CD4-positive, alpha-beta memory T cell (primary cell): ENCODE data around the gene SRMS. TPM values are rescaled to one million over a fixed set of nuclear protein-coding genes. Genes with fewer than 3 reads are reported as not detected.

ENCODE experiments used
- CTCF ChIA-PET: fragments of 350-600 bp; sonication (Branson Sonifier 250); formaldehyde crosslinking; loops from one replicate; lab custom pipeline; 2021; ENCODE audit warnings: inconsistent platforms; ENCODE audit not compliant: partially characterized antibody; lab: Charles Lee
- POLR2A ChIA-PET: fragments of 350-600 bp; sonication (Branson Sonifier 250); formaldehyde crosslinking; loops from one replicate; lab custom pipeline; 2021; ENCODE audit not compliant: partially characterized antibody; lab: Charles Lee
- DNase-seq, 5 donors: peaks; one replicate each; pipeline versions ENCODE4 v3.0.0 to v3.0.0-alpha.2; 2020 to 2022; ENCODE audit warnings: mixed read lengths in 1 of 5
- H3K27ac ChIP-seq: one replicate; pipeline ENCODE4 v1.7.0; 2013; ENCODE audit warnings: low read depth, low read length
- H3K27me3 ChIP-seq: 2 replicates; pipeline ENCODE4 v1.7.0; 2013; ENCODE audit warnings: mild to moderate bottlenecking, low read length, moderate library complexity; ENCODE audit not compliant: insufficient read depth
- H3K36me3 ChIP-seq: 2 replicates; pipeline ENCODE4 v1.7.0; 2013; ENCODE audit warnings: mild to moderate bottlenecking, low read length, moderate library complexity; ENCODE audit not compliant: insufficient read depth
- H3K4me1 ChIP-seq: 2 replicates; pipeline ENCODE4 v1.7.0; 2013; ENCODE audit warnings: mild to moderate bottlenecking, low read length, moderate library complexity; ENCODE audit not compliant: insufficient read depth
- H3K4me3 ChIP-seq, 2 donors: one replicate each; pipeline ENCODE4 v1.7.0; 2013; ENCODE audit warnings: low read length in 2 of 2, mild to moderate bottlenecking in 1 of 2
- H3K9me3 ChIP-seq, 2 donors: one replicate each; pipeline ENCODE4 v1.7.0; 2013; ENCODE audit warnings: low read length in 2 of 2, control low read depth in 1 of 2; ENCODE audit not compliant: control insufficient read depth in 1 of 2
- H3K27ac Mint-ChIP-seq, 7 donors: one replicate each; pipeline ENCODE4 v1.8.0; 2020 to 2021; ENCODE audit warnings: mixed read lengths in 7 of 7, mild to moderate bottlenecking in 6 of 7, inconsistent platforms in 3 of 7, moderate library complexity in 3 of 7
- H3K27me3 Mint-ChIP-seq, 2 donors: one replicate each; pipeline ENCODE4 v1.8.0; 2020 to 2021; ENCODE audit warnings: mixed read lengths in 2 of 2
- H3K36me3 Mint-ChIP-seq, 2 donors: one replicate each; pipeline ENCODE4 v1.8.0; 2020 to 2021; ENCODE audit warnings: mixed read lengths in 2 of 2, inconsistent platforms in 1 of 2, mild to moderate bottlenecking in 1 of 2
- H3K4me1 Mint-ChIP-seq, 4 donors: one replicate each; pipeline ENCODE4 v1.8.0; 2020 to 2021; ENCODE audit warnings: mixed read lengths in 4 of 4, mild to moderate bottlenecking in 1 of 4
- H3K4me3 Mint-ChIP-seq, 8 donors: one replicate each; pipeline ENCODE4 v1.8.0; 2020 to 2021; ENCODE audit warnings: mixed read lengths in 8 of 8, mild to moderate bottlenecking in 7 of 8, moderate library complexity in 6 of 8, inconsistent platforms in 3 of 8
- H3K9me3 Mint-ChIP-seq, 8 donors: one replicate each; pipeline ENCODE4 v1.8.0; 2020 to 2021; ENCODE audit warnings: mixed read lengths in 8 of 8, mild to moderate bottlenecking in 5 of 8, inconsistent platforms in 3 of 8, moderate library complexity in 1 of 8
- intact Hi-C: fragments of 100-400 bp; cut with micrococcal nuclease; formaldehyde crosslinking; loops from one replicate; pipeline ENCODE4 v1.15.1; 2023
- polyA plus RNA-seq, 2 donors: library from polyadenylated mRNA; unstranded; fragments of 300-500 nt; fragmentation: Illumina TruSeq; gene quantifications; one replicate each; pipeline ENCODE4 v1.2.3, GENCODE V29; 2021
- total RNA-seq, 2 experiments: library from RNA; stranded (reverse); gene quantifications; one replicate each; pipeline ENCODE4 v1.2.3, GENCODE V29; 2021

Gene SRMS
- total and polyA plus RNA-seq, 4 experiments from 2014 or later = not detected

DNA sequence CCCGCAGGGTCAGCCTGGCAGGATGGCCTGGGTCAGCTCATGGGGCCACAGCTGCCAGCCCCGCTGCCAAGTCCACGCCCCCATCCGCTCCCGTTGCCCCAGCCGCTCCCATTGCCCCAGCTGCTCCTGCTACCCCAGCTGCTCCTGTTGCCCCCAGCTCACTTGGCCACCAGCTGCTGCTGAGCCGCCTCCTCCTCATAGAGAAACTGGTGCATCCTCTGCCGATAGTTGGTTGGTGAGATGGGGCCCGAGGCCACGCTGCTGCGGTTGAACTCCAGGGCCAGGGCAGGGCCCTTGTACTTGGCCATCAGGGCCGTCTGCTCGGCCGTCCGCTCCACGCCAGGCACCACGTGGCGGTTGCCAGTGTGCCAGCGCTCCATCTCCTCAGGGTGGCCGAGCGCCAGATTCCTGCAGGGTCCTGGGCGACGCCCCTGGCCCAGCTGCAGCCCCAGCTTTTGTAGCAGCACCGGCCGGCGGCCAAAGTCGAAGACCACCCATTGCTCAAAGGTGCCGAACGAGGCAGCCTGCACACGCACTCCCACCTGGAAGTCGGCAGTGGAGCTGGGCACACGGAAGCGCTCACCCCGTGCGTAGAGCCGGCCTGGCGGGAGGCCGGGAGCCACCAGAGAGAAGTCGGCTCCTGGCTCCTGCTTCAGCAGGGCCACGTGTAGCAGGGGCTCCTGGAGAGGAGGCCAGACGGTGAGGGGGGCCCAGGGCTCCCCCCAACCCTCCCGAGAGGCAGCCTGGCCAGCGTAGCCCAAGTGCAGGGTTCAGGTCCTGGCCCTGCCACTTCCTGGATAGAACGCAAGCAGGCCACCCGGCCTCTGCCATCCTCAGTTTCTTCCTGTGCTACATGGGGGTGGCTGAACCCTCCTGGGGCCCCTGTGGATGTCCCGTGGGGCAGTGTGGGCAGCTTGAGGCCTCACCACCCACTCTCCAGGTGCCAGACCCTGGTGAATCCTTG is 21.7 kb upstream of the SRMS start:
- Histone ChIP-seq H3K27me3 (no peaks in the 10 kb centered on the region), H3K4me1 (peaks cover 40% of the 10 kb centered on the region), H3K27ac (no peak overlapping the region), H3K36me3 (peaks cover 5% of the 10 kb centered on the region), H3K9me3 (no peaks in the 10 kb centered on the region), H3K4me3 (peak overlapping the region in 1 of 2 donors; percentile 68)
- H3K4me3 Mint-ChIP-seq = peak overlapping the region in 7 of 8 donors; percentile 25 to 92 (median 59)
- ChIA-PET CTCF (interaction anchor here (1.0 kb wide), 1 partner anchor 32 kb away, joined by 3 read pairs; the partner anchor contains the start of gene PTK6), POLR2A (interaction anchor here (1.6 to 2.9 kb wide), 8 partner anchors 14 to 171 kb away, joined by 5 to 17 read pairs (median 11); partner anchors contain the start of genes GMEB2, PPDPF and PTK6)
- peak in 1 of 5 donors; percentile 10 for DNase-seq
- H3K9me3 Mint-ChIP-seq = no peaks in the 10 kb centered on the region
- H3K27me3 Mint-ChIP-seq = no peaks in the 10 kb centered on the region
- H3K36me3 Mint-ChIP-seq = no peaks in the 10 kb centered on the region
- peak overlapping the region in 2 of 7 donors; percentile 24 to 29 for H3K27ac Mint-ChIP-seq
- intact Hi-C loops = no loop called here
- peaks cover 6 to 31% (median 18%) of the 10 kb centered on the region in 4 donors for H3K4me1 Mint-ChIP-seq

DNA sequence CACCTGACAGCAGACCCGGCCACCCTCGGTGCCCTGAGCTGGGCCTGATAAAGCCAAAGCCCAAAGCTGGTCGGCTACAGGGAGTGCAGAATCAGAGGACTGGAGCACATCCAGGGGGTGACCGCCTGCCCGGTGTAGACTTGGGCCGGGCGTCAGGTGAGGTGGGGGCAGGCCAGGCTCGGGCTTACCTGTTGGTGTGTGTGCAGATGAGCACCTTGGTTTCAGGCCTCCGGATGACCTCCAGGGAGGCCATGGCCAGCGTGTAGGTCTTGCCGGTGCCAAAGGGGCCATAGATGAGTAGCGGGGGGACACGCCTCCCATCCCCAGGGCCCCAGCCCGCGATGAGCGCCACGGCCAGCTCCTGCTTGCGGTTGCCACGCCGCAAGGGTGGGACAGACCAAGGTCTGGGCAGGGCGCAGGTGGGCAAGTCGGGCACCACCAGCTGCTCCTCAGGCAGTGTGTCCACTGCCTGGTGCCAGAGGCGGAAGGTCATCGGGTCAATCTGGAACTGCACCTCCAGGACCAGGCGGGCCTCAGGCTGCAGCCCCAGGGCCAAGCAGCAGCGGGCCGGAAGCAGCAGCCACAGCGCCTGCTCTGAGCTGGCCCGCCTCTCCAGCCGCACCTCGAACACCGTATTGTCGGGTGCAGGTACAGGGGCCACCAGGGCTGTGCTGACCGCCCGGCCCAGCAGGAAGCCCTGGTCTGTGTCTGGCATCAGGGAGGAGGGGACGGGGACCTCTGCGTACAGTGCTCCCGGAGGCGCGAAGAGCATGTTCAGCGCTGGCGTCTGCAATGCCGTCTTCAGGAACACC is 20.8 kb upstream of the SRMS start:
- H3K4me1 Mint-ChIP-seq = peaks cover 6 to 31% (median 18%) of the 10 kb centered on the region in 4 donors
- intact Hi-C loops = no loop called here
- Histone ChIP-seq H3K4me1 (peaks cover 36% of the 10 kb centered on the region), H3K36me3 (peaks cover 5% of the 10 kb centered on the region), H3K27ac (peak overlapping the region; percentile 24), H3K27me3 (no peaks in the 10 kb centered on the region), H3K9me3 (no peaks in the 10 kb centered on the region), H3K4me3 (peak overlapping the region; percentile 42 to 68)
- DNase-seq = peak in 2 of 5 donors; percentile 10 to 20
- H3K9me3 Mint-ChIP-seq = no peaks in the 10 kb centered on the region
- peak overlapping the region in 4 of 7 donors; percentile 31 to 87 (median 71) for H3K27ac Mint-ChIP-seq
- CTCF ChIA-PET = interaction anchor here (1.0 to 1.1 kb wide), 2 partner anchors 14 to 31 kb away, joined by 3 to 4 read pairs; partner anchors contain the start of gene PTK6
- H3K27me3 Mint-ChIP-seq = no peaks in the 10 kb centered on the region
- no peaks in the 10 kb centered on the region for H3K36me3 Mint-ChIP-seq
- POLR2A ChIA-PET = interaction anchor here (1.1 to 2.9 kb wide), 12 partner anchors 11 to 172 kb away, joined by 4 to 17 read pairs (median 7); partner anchors contain the start of genes ARFRP1, GMEB2, PPDPF and PTK6
- peak overlapping the region; percentile 78 to 92 (median 84) for H3K4me3 Mint-ChIP-seq

DNA sequence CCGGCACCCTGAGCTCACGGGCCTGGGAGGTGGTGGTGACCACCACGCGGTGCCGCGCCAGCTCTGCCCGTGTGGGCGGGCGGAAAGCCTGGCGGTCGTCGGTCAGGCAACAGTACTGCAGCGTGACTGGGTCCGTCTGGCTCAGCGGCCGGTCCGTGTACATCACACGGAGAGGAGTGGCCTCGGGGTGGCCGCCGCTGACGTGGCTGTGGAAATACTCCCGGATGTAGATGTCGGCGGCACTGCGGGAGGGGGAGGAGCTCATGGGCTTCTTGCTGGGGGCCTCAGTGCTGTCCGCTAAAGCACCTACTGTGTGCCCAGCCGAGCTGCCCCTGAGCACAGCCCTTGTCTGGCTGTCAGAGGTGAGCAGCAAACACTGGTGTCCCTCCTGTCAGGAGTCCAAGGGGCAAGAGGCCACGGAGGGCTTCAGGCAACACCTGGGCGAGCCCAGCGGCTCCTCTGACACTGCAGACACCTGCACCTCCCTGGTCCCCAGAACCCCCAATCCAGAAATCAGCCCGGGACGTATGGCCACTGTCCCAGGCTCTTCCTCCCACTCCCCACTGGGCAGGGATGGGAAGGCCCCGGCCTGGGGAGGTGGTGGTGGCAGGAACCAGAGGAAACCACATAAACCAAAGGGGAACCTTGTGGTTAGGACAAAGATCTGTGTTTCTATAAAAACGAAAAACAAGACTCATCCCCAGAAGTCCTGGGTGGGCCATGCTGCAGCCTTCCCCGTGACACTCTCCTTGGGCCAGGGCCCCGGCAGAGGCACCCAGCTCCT is 20.0 kb upstream of the SRMS start:
- H3K4me3 ChIP-seq = peak overlapping the region; percentile 42 to 68
- H3K4me1 Mint-ChIP-seq = peaks cover 6 to 31% (median 18%) of the 10 kb centered on the region in 4 donors
- no peaks in the 10 kb centered on the region for H3K36me3 Mint-ChIP-seq
- intact Hi-C loops = loop anchor here (1.0 kb wide), 1 partner anchor 14 kb away; no protein-coding TSS in a partner anchor
- DNase-seq = peak; percentile 39 to 71 (median 57)
- H3K27ac Mint-ChIP-seq = peak overlapping the region in 5 of 7 donors; percentile 57 to 87 (median 60)
- H3K27me3 Mint-ChIP-seq = no peaks in the 10 kb centered on the region
- H3K9me3 Mint-ChIP-seq = no peaks in the 10 kb centered on the region
- peak overlapping the region; percentile 24 for H3K27ac ChIP-seq
- peak overlapping the region; percentile 78 to 92 (median 84) for H3K4me3 Mint-ChIP-seq
- peaks cover 5% of the 10 kb centered on the region for H3K36me3 ChIP-seq
- no peaks in the 10 kb centered on the region for H3K9me3 ChIP-seq
- CTCF ChIA-PET = interaction anchor here (1.1 kb wide), 1 partner anchor 14 kb away, joined by 4 read pairs; no protein-coding TSS in a partner anchor
- no peaks in the 10 kb centered on the region for H3K27me3 ChIP-seq
- POLR2A ChIA-PET = interaction anchor here (1.0 to 2.9 kb wide), 13 partner anchors 11 to 173 kb away, joined by 3 to 17 read pairs (median 7); partner anchors contain the start of genes ARFRP1, GMEB2, PPDPF and PTK6
- peaks cover 28% of the 10 kb centered on the region for H3K4me1 ChIP-seq

DNA sequence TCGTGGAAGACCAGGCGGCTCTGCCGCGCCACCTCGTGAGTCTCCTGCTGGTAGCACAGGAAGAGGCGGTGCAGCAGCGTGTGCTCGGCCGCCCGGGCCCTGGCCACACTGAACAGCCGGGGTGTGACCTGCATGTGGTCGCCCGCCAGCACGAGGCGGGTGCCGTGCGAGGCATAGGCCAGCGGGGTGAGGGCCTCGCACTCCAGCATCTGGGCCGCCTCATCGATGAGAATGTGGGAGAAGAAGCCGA is 19.5 kb upstream of the SRMS start:
- H3K9me3 Mint-ChIP-seq = no peaks in the 10 kb centered on the region
- Histone ChIP-seq H3K27ac (no peak overlapping the region), H3K9me3 (no peaks in the 10 kb centered on the region), H3K36me3 (peaks cover 4% of the 10 kb centered on the region), H3K4me3 (no peak overlapping the region), H3K4me1 (peaks cover 27% of the 10 kb centered on the region), H3K27me3 (no peaks in the 10 kb centered on the region)
- no peaks in the 10 kb centered on the region for H3K27me3 Mint-ChIP-seq
- intact Hi-C loops = loop anchor here (1.0 kb wide), 1 partner anchor 14 kb away; no protein-coding TSS in a partner anchor
- ChIA-PET CTCF (no interaction called here), POLR2A (interaction anchor here (1.0 to 2.9 kb wide), 12 partner anchors 10 to 141 kb away, joined by 3 to 17 read pairs (median 9); partner anchors contain the start of genes ARFRP1, GMEB2, PPDPF and PTK6)
- peak overlapping the region in 2 of 7 donors; percentile 35 to 87 for H3K27ac Mint-ChIP-seq
- peak overlapping the region in 4 of 8 donors; percentile 63 to 92 (median 86) for H3K4me3 Mint-ChIP-seq
- DNase-seq = peak in 1 of 5 donors; percentile 18
- H3K4me1 Mint-ChIP-seq = peaks cover 6 to 31% (median 18%) of the 10 kb centered on the region in 4 donors
- H3K36me3 Mint-ChIP-seq = no peaks in the 10 kb centered on the region

DNA sequence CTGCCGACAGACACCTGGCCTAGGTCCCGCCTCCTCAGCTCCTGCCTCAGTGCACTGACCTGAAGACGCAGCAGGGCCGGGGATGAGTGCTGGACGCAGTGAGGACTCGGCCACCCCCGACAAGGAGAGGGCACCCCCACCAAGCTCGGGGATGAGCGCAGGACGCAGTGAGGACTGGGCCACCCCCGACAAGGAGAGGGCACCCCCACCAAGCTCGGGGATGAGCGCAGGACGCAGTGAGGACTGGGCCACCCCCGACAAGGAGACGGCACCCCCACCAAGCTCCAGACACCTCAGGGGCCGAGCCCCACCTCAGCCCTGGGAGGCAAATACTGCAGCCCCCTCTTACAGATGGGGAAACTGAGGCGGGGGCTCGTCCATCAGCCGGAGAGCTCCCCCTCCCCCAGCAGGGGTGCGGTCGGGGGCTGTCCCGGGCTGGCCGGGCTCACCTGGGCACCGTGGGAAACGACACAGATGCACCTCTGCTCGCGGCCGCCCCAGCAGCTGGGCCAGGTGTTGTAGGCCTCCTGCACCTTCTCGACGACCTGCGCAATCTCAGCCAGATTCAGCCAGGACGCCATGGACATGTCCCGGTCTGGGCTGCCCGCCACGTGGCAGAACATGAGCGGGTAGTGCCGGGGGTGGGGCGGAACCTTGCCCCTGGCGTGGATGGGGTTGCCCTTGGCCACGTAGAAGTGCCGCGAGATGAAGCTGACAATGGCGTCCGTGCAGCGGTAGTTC is 19.0 kb upstream of the SRMS start:
- peak overlapping the region in 1 of 7 donors; percentile 35 for H3K27ac Mint-ChIP-seq
- CTCF ChIA-PET = interaction anchor here (0.5 kb wide), 1 partner anchor 286 kb away, joined by 3 read pairs; no protein-coding TSS in a partner anchor
- no peaks in the 10 kb centered on the region for H3K36me3 Mint-ChIP-seq
- H3K9me3 ChIP-seq = no peaks in the 10 kb centered on the region
- H3K36me3 ChIP-seq = peaks cover under 1% of the 10 kb centered on the region
- no peak overlapping the region for H3K27ac ChIP-seq
- POLR2A ChIA-PET = interaction anchor here (0.9 to 2.4 kb wide), 9 partner anchors 11 to 142 kb away, joined by 3 to 17 read pairs (median 7); partner anchors contain the start of genes ARFRP1, PPDPF and ZGPAT
- peaks cover 27% of the 10 kb centered on the region for H3K4me1 ChIP-seq
- no peaks in the 10 kb centered on the region for H3K27me3 ChIP-seq
- H3K9me3 Mint-ChIP-seq = no peaks in the 10 kb centered on the region
- no peak for DNase-seq
- H3K4me3 ChIP-seq = no peak overlapping the region
- H3K4me1 Mint-ChIP-seq = peaks cover 6 to 31% (median 18%) of the 10 kb centered on the region in 4 donors
- H3K4me3 Mint-ChIP-seq = peak overlapping the region in 3 of 8 donors; percentile 63 to 92 (median 87)
- intact Hi-C loops = loop anchor here (1.0 kb wide), 1 partner anchor 13 kb away; no protein-coding TSS in a partner anchor
- no peaks in the 10 kb centered on the region for H3K27me3 Mint-ChIP-seq
